Activated CD8-positive, alpha-beta T cell treated with anti-CD3 and anti-CD28 coated beads for 36 hours (primary cell): Measurements from ENCODE around the gene CD164. TPM values are rescaled to one million over a fixed set of nuclear protein-coding genes. Genes with fewer than 3 reads are reported as not detected.

Source experiments
- ATAC-seq: fragments of 200-7000 bp; cut with Tn5 transposase; one replicate; pipeline ENCODE4 v1.10.0; 2021; ENCODE audit warnings: mild to moderate bottlenecking, moderate library complexity
- CTCF ChIA-PET: fragments of 350-600 bp; sonication (Branson Sonifier 250); formaldehyde crosslinking; loops from one replicate; lab custom pipeline; 2021; ENCODE audit warnings: antibody characterized with exemption; lab: Charles Lee
- POLR2A ChIA-PET: fragments of 350-600 bp; sonication (Branson Sonifier 250); formaldehyde crosslinking; loops from one replicate; lab custom pipeline; 2021; ENCODE audit warnings: antibody characterized with exemption; lab: Charles Lee
- DNase-seq: peaks from one replicate; pipeline ENCODE4 v3.0.0-alpha.2; 2020
- H3K27ac Mint-ChIP-seq: one replicate; pipeline ENCODE4 v1.8.0; 2021; ENCODE audit warnings: mild to moderate bottlenecking, mixed read lengths
- H3K27me3 Mint-ChIP-seq: one replicate; pipeline ENCODE4 v1.8.0; 2021; ENCODE audit warnings: mixed read lengths
- H3K36me3 Mint-ChIP-seq: one replicate; pipeline ENCODE4 v1.8.0; 2021; ENCODE audit warnings: low read depth, mixed read lengths
- H3K4me1 Mint-ChIP-seq: one replicate; pipeline ENCODE4 v1.8.0; 2021; ENCODE audit warnings: low read depth, mixed read lengths
- H3K4me3 Mint-ChIP-seq: one replicate; pipeline ENCODE4 v1.8.0; 2021; ENCODE audit warnings: mild to moderate bottlenecking, moderate library complexity, mixed read lengths
- H3K9me3 Mint-ChIP-seq: one replicate; pipeline ENCODE4 v1.8.0; 2021; ENCODE audit warnings: mixed read lengths
- intact Hi-C: fragments of 100-400 bp; cut with micrococcal nuclease; formaldehyde crosslinking; loops from one replicate; pipeline ENCODE4 v1.10.0; 2022
- total RNA-seq, 2 experiments: library from RNA; stranded (reverse); gene quantifications; one replicate each; pipeline ENCODE4 v1.2.3, GENCODE V29; 2021
- TF ChIP-seq, protein P1 (sequence below): fragments of 200-600 bp; IDR thresholded peaks from one replicate; pipeline ENCODE4 v1.8.0; 2022; ENCODE audit warnings: antibody characterized with exemption, mild to moderate bottlenecking

Gene CD164
- total RNA-seq, 2 experiments from 2014 or later: 144 to 146 TPM

DNA sequence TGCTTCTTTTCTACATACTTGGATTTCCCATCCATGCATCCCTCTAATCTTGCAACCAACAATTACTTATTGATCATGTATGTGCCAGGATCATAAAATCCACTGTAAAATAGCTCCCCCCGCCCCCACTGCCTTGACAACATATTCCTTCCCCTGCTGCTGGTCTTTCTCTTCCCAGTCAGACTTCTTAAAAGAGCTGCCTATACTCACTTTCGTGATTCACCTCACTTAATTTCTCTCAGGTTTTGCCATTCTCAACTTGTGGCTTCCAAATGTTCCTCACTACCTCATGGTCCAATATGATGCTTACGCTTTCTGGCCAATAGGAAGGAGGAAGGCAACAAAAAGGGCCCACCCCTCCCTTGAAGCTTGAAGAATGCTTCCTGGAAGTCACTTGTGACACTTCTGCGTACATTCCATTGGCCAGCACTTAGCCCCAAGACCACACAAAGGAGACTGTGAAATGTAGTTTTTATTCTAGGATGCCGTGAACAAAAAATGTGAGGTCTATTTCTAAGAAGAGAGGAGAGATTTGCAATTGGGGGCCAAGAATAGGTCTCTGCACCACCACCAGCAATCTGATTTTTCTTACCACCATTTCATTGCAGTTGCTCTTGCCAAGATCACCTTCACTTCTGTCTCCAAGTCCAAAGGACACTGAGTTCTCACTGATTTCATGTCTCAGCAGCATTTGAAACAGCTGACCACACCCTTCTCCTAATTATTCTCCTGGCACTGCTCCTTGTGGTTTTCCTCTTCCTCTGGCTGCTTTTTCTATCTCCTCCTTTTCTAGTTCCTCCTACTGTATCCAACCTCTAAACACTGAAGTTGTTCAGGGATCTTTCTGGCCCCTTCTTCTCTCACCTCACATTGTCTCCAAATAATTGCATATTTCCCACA lies 30.8 kb downstream of the CD164 start:
- CTCF ChIA-PET: interaction anchor here (0.7 to 2.0 kb wide), 4 partner anchors 31 to 164 kb away, joined by 3 to 6 read pairs (median 4); partner anchors contain the start of gene CD164

DNA sequence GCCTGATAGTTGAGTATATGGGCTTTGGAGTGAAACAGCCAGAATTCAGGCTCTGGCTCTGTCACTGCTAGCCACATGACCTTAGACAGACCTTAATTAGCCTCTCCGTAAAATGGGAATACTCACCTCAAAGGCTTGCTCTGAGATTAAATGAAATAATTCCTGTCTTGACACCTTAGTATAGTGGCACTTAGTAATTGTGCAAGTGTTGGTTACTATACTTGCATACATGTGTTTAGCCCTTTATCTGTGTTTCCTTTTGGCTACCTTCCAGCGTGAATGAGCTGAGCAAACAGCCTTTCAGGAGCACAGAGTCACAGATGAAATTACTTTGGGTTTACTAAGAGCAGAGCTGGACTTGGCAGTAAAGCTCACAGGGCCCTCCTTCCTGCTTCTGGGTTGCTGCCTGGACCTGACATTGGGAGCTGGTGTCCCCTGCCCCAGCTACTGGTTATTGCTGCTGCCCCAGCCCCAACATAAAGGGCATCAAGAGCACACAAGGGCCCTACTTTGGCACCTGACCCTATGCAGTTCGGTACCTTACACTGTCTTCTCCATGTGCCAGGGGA lies 32.8 kb downstream of the CD164 start:
- Mint-ChIP-seq H3K27me3 (no peaks in the 10 kb centered on the region), H3K36me3 (peaks cover 13% of the 10 kb centered on the region), H3K4me3 (no peak overlapping the region), H3K9me3 (no peaks in the 10 kb centered on the region), H3K27ac (no peak overlapping the region), H3K4me1 (peaks cover 9% of the 10 kb centered on the region)
- DNase-seq (no peak), ATAC-seq (no peak)
- POLR2A ChIA-PET: interaction anchor here (0.9 to 1.7 kb wide), 5 partner anchors 10 to 42 kb away, joined by 3 to 5 read pairs (median 4); no protein-coding TSS in a partner anchor
- intact Hi-C loops: no loop called here
- CTCF ChIA-PET: interaction anchor here (0.9 to 2.0 kb wide), 2 partner anchors 34 to 162 kb away, joined by 3 to 6 read pairs; no protein-coding TSS in a partner anchor
- TF ChIP-seq, protein P1, sequence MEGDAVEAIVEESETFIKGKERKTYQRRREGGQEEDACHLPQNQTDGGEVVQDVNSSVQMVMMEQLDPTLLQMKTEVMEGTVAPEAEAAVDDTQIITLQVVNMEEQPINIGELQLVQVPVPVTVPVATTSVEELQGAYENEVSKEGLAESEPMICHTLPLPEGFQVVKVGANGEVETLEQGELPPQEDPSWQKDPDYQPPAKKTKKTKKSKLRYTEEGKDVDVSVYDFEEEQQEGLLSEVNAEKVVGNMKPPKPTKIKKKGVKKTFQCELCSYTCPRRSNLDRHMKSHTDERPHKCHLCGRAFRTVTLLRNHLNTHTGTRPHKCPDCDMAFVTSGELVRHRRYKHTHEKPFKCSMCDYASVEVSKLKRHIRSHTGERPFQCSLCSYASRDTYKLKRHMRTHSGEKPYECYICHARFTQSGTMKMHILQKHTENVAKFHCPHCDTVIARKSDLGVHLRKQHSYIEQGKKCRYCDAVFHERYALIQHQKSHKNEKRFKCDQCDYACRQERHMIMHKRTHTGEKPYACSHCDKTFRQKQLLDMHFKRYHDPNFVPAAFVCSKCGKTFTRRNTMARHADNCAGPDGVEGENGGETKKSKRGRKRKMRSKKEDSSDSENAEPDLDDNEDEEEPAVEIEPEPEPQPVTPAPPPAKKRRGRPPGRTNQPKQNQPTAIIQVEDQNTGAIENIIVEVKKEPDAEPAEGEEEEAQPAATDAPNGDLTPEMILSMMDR: no peak

More for the DNA sequence above, 30.8 kb downstream of the CD164 start:
- H3K36me3 Mint-ChIP-seq: peaks cover 24% of the 10 kb centered on the region
- peaks cover 3% of the 10 kb centered on the region for H3K9me3 Mint-ChIP-seq
- TF ChIP-seq, protein P1: no peak
- intact Hi-C loops: no loop called here
- H3K27ac Mint-ChIP-seq: no peak overlapping the region
- ATAC-seq (peak; percentile 27), DNase-seq (peak; percentile 4)
- H3K4me1 Mint-ChIP-seq: peaks cover 6% of the 10 kb centered on the region
- no peaks in the 10 kb centered on the region for H3K27me3 Mint-ChIP-seq
- POLR2A ChIA-PET: interaction anchor here (1.0 to 1.1 kb wide), 2 partner anchors 11 to 19 kb away, joined by 3 to 5 read pairs; no protein-coding TSS in a partner anchor
- H3K4me3 Mint-ChIP-seq: no peak overlapping the region

DNA sequence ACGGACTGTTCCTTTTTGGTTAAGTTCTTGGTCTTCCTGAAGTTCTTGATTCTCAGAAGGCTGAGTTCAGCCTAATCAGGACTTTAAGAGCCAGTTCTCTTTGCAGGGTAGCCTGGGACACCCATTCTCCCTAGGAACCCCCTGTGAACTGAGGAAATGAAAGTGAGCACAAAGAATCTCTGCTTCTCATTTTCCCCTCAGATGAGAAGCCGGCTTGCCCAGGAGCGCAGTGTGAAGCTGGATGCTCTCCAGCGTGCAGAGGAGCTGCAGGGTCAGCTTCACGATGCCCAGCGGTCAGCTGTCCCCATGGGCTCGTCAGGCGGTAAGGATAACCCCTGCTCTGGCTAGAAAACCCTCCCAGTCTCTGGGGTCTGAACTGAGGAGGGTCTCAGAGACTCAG lies 34.0 kb downstream of the CD164 start:
- ATAC-seq (no peak), DNase-seq (no peak)
- Mint-ChIP-seq H3K36me3 (peaks cover 5% of the 10 kb centered on the region), H3K4me3 (no peak overlapping the region), H3K27me3 (no peaks in the 10 kb centered on the region), H3K4me1 (peaks cover 9% of the 10 kb centered on the region), H3K9me3 (no peaks in the 10 kb centered on the region), H3K27ac (no peak overlapping the region)
- TF ChIP-seq, protein P1: no peak
- intact Hi-C loops: no loop called here
- POLR2A ChIA-PET: interaction anchor here (1.7 kb wide), 1 partner anchor 25 kb away, joined by 5 read pairs; no protein-coding TSS in a partner anchor
- CTCF ChIA-PET: no interaction called here

DNA sequence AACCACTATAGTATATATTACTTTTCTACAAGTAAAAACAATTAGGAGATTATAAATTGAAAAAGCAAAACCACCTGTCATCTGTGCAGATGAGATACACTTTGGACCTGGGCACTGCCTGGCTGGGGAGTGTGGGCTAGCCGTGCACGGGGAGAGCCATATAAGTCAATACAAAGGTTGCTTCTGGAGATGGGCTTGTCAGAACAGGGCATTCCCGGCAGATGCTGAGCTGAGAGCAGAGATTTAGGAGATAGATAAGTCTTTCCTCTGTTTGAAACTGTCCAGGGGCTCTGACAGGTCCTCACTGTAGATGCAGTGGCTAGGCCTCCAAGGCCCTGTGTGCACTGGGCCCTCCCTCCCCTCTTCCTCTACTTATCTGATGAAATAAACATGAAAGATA lies 34.5 kb downstream of the CD164 start:
- no peaks in the 10 kb centered on the region for H3K27me3 Mint-ChIP-seq
- TF ChIP-seq, protein P1: no peak
- H3K9me3 Mint-ChIP-seq: no peaks in the 10 kb centered on the region
- ChIA-PET CTCF (no interaction called here), POLR2A (interaction anchor here (1.7 kb wide), 1 partner anchor 26 kb away, joined by 5 read pairs; no protein-coding TSS in a partner anchor)
- intact Hi-C loops: no loop called here
- no peak overlapping the region for H3K4me3 Mint-ChIP-seq
- H3K36me3 Mint-ChIP-seq: peaks cover 1% of the 10 kb centered on the region
- DNase-seq: no peak
- no peak for ATAC-seq
- H3K27ac Mint-ChIP-seq: no peak overlapping the region
- H3K4me1 Mint-ChIP-seq: peaks cover 7% of the 10 kb centered on the region
